Occipital lobe (tissue), 2 donors: ENCODE results near the gene ABHD2. TPM values are rescaled to one million over a fixed set of nuclear protein-coding genes. Genes with fewer than 3 reads are reported as not detected.
"Not testable (repeated sequence)": the region's sequence is repeated elsewhere in the genome, so short reads cannot be mapped to it uniquely, and the experiment has no call there.

Source experiments
- DNase-seq: peaks from one replicate; lab custom pipeline; 2025; lab: John Stamatoyannopoulos, UW
- total RNA-seq: library from RNA; depleted of rRNA; stranded (reverse); fragments of >200 nt; gene quantifications from one replicate; pipeline ENCODE4 v1.2.3, GENCODE V29; 2014

The ABHD2 gene
- total RNA-seq, 1 donor from 2014 or later, result 55.2 TPM

DNA sequence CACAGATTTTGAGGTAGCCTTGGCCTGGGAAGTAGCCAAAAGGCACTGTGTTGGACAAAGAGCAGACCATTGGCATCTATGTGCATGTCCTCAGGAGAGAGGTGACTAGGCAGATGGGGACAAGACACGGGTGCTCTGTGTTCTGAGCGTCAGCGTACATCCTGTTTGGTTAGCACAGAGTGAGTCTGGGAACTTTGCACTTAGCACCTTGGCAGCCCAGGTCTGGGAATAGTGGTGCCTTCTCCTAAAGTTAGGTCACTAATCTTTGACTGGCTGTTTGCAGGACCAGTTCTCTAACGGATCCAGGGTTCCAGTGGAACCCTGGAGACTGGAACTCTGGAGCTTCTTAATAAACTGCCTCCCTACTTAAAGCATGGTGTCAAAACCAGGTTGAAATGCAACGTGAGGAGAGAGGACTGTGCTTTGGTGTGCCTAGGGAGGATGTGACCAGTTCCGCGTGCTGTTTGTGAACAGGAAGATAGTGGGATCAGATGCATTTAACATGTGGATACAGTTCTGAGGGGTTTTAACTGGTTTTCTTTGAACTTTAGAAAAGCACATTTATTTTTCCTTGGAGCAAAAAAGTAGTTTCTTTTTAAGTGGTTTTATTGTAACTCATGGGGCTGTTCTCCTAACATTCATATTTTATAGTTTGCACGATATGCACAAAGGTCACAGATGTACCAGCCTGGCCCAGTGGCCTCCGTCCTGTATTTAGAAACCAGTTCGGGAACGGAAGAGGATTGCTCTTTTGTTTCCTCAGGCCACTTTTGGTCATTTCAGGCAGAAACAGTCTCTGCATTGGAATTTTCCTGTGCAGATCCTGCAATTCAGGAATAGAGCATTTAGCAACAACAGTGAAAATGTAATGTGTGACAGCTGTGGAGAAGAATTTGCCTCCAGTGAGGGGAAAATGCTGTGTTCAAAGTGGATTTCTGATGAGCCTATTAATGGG is 48.8 kb downstream of the ABHD2 start:
- no peak for DNase-seq

DNA sequence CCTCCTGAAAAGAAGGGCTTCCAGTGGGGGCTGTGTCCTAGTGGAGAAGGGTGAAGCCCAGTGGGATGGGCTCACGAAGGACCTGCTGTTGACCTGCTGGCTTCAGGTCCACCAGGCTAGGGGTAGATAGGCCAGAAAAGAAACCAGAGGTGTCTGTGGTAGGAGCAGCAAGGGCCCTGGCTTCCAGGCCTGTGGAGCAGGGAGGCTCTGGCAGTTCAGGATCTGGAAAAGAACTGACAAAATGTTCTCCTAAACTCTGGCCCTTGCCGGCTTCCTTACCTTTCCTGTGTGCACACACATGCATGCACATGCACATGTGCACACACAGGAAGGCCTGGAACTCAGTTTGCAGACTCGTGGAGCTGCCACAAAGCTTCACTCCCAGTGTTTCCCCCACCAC is 49.7 kb downstream of the ABHD2 start:
- no peak for DNase-seq

DNA sequence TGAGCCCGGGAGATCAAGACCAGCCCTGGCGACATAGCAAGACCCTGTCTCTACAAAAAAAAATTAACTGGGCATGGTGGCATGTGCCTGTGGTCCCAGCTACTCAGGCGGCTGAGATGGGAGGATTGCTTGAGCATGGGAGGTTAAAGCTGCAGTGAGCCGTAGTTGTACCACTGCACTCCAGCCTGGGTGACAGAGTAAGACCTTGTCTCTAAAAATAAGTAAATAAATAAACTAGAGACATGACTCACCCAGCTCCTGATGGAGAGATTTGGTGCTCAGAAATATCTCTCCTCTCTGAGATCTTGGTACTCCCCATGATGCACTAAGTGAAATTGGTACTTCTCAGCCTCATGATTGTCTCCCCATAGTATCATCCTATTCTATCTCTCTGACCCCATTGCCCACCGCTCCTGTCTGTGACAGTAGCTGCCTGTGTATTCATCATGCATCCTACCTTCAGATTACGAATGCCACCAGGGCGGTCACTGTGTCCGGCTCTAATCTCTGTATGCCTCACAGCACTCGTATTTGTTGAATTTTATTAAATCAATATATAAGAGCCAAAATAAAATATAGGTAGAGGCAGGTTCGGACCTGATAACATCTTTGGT is 50.9 kb downstream of the ABHD2 start:
- no peak for DNase-seq

DNA sequence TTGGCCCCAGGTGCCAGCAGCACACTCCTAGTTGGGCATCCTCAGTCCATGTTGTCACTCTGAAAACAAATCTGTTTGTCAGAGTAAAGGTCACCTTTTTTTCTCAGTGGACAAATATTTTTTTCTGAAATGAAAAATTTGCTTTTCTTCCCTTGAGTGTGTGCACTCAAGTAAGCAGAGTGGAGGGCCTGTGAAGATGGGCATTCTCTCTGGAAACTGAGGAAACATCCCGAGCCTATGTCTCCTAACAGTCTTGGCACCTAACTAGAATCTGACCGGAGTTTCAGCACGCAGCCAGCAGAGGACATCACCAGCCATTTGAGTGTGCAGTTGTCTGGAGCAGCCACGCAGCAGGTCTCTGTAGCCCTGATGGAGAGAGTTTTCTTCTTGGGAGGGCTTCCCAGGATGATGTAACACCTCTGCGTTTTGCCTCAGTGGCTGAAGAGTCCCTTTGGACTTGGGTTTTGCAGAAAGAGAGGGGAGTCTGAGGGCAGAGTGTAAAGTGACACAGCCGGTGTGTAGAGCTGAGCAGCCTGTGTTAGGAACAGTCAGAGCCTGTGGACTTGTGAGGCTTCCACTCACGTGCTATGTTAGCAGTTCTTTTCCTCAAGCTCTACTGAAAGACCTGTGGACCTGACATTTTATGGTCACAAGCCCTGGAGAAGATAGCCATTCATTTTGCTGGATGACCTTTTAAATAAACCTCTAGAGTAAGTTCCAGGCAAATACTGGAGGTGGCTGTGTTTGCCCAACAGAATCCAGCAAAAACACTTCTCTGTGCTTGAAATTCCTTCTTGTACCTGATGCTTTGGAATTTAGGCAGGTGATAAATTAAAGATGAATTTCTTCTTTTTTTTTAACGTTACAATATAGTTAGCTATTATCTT is 51.6 kb downstream of the ABHD2 start:
- DNase-seq, result no peak

DNA sequence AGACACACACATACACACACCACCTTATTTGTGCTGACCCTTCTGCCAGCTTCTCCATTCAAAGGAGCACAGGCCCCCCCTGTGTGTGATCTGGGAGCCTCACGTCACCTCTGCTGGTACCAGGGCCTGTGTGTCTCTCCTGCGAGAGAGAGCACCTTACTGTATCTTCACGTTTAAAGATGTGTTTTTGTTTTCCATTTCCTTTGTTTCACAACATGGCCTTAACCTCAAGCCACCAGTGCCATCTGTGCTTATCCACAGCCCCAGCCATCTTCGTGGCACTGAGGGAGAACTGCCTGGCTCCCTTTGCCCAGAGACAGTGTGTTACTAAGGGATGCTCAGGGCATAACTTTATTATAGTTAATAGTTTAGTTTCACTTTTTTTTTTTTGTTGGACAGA is 52.3 kb downstream of the ABHD2 start:
- DNase-seq, result no peak

DNA sequence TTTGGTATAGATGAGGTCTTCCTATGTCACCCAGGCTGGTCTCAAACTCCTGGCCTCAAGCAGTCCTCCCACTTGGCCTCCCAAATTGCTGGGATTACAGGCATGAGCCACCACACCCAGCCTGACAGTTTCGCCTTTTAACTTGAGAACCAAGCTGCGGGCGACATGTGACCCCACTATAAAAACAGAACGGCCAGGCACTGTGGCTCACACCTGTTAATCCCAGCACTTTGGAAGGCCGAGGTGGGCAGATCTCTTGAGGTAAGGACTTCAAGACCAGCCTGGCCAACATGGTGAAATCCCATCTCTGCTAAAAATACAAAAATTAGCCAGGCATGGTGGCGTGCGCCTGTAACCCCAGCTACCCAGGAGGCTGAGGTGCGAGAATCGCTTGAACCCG is 52.9 kb downstream of the ABHD2 start:
- not testable (repeated sequence) for DNase-seq

DNA sequence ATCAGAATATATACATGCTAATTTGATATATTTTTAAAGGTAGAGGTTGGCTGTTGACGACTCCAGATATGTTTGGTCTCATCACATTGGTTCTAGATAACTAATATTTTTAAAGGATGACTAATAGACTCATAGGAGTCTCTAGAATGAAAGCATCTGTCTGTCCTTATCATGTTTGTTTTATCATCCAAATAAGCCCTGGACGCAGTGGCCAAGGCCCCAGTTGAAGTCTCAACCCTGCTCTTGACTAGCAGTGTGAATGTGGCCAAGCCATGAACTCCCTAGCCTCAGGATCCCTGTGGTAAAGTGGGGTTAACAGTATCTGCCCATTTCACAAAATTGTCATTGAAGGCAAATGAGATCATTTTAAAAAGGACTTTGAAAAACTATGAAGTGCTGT is 53.6 kb downstream of the ABHD2 start:
- no peak for DNase-seq

DNA sequence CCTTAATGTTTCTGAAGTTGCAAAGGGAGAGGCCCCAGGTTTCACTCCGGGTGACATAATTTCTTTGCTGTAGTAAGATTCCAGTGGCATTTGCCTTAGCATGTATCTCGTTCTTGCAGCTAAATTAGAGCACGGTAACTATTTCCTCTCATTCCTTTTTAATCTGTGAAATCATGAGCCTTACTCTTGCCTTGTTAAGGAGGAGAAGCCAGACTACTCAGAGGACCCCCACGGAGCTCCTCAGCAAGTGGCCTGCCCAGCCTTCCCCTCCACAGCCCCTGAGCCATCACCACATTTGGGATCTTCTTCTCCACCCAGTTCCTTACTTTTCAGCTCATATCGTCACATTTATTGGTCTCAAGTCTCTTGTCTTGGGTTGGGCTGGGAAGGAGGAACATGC is 54.2 kb downstream of the ABHD2 start:
- DNase-seq, result no peak

DNA sequence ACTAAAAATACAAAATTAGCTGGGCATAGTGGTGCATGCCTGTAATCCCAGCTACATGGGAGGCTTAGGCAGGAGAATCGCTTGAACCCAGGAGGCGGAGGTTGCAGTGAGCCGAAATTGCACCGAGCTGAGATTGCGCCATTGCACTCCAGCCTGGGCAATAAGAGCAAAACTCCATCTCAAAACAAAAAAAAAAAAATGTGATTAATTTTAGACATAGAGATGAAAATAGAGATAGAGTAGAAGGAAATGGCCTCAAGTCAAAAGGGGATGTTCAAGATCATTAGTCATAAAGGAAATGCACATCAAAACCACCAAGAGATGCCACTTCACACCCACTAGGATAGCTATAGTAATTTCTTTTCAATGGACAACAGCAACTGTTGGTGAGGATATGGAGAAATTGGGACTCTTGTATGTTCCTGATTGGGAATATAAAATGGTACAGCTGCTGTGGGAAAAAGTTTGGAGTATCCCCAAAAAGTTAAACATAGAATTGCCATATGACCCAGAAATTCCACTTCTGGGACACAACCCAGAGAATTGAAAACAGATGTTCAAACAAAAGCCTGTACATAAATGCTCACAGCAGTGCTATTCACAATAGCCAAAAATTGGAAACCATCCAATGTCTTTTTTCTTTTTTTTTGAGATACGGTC is 55.4 kb downstream of the ABHD2 start:
- DNase-seq, result no peak

DNA sequence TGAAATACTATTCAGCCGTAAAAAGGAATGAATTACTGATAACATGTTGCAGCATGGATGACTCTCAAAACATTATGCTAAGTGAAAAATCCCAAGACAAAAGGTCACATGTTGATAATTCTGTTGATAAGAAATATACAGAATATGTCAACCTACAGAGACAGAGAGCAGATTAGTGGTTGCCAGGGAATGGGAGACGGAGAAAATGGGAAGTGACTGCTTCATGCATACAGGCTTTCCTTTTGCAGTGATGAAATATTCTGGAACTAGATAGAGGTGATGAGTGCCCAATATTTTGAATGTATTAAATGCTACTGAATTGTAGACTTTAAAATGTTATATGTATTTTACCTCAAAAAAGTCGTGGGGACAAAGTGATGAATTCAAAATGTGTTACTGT is 56.2 kb downstream of the ABHD2 start:
- no peak for DNase-seq

DNA sequence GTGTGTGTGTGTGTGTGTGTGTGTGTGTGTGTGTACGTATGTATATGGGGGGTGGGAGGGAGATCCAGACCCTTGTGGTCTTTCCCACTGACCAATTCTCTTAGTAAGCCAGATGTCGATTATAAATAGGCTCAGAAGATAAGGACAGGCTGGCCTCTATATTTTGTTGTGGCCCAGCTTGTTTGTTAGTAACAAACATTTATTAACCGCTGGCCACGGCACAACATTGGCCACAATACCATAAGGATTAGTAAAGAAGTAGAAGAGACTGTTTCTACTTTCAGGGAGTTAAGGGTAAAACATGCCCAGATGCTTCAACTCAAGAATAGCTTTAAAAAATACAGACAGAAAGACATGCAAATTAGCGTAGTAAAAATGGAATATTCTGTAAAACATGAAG is 58.1 kb downstream of the ABHD2 start:
- DNase-seq, result no peak

DNA sequence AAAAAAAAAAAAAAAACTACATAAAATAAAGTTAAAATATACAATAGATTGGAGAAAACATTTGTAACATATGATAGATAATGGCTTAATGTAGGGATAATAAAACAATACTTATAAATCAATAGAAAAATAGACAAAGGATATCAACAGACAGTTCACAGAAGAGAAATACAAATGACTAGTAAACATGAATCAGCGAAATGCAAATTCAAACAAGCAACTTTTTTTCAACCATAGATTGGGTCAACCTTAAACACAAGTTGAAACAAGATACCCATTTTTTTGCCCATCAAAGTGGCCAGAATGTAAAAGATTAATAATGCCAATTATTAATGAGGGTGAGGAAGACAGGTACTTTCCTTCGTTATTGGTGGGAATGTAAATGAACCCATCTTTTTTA is 59.9 kb downstream of the ABHD2 start:
- no peak for DNase-seq

DNA sequence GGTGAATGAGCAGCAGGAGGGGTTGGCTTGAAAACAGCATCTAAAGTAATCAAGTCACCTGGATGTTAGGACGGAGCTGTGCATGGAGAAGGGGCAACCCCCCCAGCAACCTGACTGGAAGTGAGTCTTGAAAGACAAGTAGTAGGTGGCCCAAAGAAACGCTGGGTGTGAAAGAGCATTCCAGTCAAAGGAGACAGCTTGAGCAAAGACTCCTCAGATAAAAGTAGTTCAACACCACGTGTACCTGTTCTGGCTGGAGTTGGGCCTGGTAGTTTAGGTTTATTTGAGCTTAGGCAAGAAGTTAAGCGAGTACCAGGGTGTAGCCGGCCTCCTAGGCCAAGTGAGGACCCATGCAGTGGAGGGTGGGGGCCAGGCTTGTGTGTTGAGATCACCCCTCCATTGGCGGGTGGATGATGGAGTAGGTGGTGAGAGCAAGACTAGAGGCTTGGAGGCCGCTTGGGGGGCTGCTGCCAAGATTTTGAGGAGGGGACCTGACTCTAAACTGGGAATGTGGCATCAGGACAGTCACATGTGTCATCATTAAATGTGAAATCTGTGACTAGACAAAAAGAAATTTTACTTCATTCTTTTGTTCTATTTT is 61.3 kb downstream of the ABHD2 start:
- no peak for DNase-seq

DNA sequence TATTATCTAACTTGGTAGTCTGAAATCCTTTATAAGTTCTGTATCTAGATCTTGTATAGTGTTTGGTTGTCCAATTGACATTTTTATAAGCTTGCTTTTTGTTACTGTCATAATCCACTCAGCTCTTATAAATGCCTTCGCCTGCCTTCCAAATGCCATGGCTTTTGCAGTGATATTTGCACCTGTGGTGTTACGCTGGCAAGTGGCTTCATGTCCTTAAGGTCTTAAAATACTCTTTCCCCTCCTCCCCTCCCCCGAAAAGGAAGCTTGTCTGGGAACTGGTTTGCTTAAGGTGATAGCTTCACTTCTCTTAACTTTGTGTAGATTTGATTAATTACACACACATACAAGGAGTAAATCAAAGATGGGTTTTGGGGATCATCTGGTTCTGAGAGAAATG is 62.0 kb downstream of the ABHD2 start:
- DNase-seq, result no peak

DNA sequence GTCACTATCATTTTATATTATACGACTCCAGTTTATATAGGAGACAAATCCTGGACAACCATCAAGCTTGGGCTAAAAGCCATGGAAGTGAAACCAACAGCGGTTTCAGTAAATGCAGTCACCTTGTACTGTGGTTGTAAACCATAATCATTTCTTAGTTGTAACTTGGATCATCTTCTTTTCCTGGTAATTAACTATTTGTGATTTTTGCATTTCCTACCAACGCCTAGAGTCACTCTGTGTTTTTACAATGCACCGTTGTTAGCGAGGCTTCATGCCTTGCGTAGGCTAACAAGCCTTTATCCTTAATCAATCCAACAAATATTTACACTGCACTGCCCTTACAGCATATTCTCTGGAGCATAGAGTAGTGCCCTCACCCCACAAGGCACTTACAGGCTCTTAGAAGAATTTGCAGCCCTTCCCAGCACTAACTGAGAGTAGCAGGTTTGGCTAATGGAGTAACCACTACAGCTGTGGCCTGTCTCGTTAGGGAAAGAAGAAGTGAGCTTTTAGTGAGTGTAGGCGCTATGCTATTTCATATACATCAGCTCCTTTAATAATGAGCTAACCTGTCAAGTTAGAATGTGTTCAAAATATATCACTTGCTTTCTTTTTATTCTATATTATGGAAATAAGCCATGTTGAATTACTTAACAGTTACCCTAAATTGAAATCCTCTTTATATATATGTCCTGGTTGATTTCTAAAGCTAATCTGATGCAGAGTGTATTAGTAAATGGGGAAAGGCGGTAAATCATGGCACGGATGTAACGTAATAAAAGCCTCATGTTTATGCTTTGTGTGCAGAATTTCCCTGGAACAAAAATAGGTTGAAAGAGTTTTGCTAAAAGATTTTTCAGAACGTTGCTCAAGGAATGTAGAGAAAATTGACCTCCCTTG is 62.8 kb downstream of the ABHD2 start:
- DNase-seq, result no peak

DNA sequence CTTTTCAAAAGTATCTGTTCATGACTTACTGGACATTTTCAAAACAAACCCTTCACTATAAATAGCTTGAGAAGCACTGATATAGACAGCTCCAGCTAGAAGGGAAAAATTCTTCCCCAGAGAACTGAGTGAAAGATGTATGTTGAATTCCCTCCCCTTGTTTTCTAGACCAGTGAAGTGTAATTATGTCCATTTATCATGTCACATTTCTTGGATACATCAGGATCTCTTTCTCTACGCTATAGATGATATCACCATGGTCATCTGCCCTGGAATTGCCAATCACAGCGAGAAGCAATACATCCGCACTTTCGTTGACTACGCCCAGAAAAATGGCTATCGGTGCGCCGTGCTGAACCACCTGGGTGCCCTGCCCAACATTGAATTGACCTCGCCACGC is 66.9 kb downstream of the ABHD2 start:
- DNase-seq, result no peak

DNA sequence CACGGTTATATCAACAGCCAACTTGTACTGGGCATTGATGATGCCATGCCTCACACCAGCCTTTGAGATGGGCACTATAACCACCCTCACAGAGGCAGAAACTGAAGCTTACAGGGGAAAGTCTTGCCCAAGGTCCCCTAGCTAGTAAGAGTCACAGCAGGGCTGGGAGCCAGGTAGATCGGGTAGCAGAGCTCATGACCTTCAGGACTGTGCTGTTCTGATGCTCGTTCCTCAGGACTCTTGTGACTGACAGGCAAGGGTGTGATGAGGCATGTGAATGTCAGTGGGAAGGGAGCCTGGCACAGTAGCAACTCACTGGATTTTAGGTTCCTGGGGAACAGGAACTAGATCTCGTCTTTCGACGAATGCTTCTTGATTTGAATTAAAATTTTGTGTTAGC is 67.4 kb downstream of the ABHD2 start:
- no peak for DNase-seq

DNA sequence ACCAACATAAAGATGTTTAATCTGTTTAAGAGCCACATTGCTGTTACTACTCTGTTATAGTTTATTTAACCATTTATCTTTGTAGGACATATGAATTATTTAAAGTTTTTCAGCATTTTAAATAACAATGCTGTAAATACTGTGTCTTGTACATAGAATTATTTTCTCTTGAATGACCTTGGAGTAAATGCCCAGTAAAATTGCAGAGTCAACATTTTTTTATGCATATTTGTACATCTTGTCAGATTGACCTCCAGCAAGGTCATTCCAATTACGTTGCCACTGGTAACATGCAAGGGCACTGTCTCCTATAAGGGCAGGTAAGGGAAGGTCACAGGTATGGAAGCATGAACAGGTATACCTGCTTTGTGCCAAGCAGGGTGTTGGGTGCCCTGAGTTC is 68.8 kb downstream of the ABHD2 start:
- DNase-seq, result no peak

DNA sequence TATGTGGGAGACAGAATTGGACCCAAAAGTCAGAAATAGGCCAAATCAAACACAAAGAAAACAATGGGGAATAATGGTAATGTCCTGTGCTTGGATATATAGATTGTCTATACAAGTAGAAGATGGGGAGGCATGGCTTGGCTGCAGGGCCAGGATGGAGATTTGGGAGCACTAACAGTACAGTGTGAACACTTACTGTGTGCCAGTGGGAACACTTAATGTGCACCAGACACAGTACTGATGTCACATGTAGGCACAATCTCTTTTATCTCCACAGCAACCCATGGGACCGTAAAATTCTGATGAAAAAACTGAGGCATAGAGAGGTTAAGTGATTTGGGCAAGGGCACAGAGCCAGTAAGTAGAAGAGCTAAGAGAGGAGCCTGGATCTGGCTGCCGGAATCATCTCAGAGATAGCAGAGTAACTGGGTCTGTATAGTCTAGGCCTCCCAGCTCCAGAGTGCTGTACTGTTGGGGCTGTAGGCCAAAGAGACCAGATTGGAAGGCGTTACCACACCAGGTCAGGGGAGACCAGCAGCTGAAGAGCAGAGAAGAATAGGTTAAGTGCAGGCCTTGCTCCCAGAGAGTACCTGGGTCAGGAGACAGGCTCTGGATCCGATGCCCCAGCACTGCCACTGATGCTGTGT is 69.8 kb downstream of the ABHD2 start:
- no peak for DNase-seq

DNA sequence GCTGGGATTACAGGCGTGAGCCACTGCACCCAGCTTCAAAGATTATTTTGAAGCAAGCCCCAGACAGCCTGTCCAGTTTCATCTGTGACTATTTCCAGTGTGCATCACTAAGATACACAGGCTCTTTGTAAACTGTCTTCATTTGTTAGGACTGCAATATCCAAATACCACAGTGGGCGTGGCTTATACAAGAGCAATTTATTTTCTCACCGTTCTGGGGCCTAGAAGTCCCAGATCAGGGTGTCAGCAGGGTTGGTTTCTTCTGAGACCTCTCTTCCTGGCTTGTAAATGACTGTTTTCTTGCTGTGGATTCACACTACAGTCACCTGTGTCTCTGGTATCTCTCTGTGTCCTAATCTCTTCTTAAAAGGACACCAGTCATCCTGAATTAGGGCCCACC is 73.4 kb downstream of the ABHD2 start:
- DNase-seq, result no peak
